DOHH2 (cell line): ENCODE data around the gene PTGDR.

Source experiments
- EZH2phosphoT487 ChIP-seq: fragments of 200-600 bp; sonication (generic); IDR thresholded peaks from 2 replicates; pipeline ENCODE4 v1.6.1; 2017; ENCODE audit warnings: borderline replicate concordance, mild to moderate bottlenecking, antibody characterized with exemption, low read length, moderate library complexity, mixed read lengths
- TF ChIP-seq, protein P1 (sequence below): fragments of 200-600 bp; sonication (generic); IDR thresholded peaks from one replicate; pipeline ENCODE4 v1.5.1; 2014; ENCODE audit warnings: antibody characterized with exemption, mild to moderate bottlenecking, low read depth, low read length; ENCODE audit not compliant: poor library complexity, severe bottlenecking

DNA sequence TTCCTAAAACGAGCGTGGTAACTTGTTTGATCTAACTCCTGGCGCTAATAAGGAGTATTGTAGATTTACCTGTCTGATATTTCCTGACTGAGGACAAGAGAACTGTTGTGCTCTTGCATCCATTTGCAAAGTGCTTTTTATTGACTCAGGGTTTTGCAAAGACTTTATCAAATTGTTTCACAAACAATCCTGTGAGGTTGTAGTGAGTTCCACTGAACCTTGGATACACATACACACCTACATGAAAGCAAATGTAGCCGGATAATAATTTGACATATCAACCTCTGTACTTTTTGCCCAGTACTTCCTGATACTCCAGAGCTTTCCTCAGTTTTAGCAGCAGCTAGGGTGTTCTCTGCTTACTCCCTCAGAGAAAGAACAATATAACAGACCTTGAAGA, 39.9 kb downstream of the PTGDR start:
- TF ChIP-seq, protein P1, sequence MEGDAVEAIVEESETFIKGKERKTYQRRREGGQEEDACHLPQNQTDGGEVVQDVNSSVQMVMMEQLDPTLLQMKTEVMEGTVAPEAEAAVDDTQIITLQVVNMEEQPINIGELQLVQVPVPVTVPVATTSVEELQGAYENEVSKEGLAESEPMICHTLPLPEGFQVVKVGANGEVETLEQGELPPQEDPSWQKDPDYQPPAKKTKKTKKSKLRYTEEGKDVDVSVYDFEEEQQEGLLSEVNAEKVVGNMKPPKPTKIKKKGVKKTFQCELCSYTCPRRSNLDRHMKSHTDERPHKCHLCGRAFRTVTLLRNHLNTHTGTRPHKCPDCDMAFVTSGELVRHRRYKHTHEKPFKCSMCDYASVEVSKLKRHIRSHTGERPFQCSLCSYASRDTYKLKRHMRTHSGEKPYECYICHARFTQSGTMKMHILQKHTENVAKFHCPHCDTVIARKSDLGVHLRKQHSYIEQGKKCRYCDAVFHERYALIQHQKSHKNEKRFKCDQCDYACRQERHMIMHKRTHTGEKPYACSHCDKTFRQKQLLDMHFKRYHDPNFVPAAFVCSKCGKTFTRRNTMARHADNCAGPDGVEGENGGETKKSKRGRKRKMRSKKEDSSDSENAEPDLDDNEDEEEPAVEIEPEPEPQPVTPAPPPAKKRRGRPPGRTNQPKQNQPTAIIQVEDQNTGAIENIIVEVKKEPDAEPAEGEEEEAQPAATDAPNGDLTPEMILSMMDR = no peak
- no peak for TF ChIP-seq EZH2phosphoT487
